Fibroblast of pulmonary artery (primary cell): ENCODE results near the gene RPS6KA6.

Source experiments
- DNase-seq: peaks from one replicate; pipeline ENCODE4 v3.0.0-alpha.2; 2010; ENCODE audit warnings: low read depth
- H3K4me3 ChIP-seq: replicated peaks from 2 replicates; pipeline ENCODE4 v1.5.1; 2011; ENCODE audit warnings: low read depth, mild to moderate bottlenecking, control low read depth, low read length, moderate library complexity
- TF ChIP-seq, protein P1 (sequence below): IDR thresholded peaks from 2 replicates; pipeline ENCODE4 v1.5.1; 2011; ENCODE audit warnings: mild to moderate bottlenecking, control low read depth, low read length, inconsistent platforms; ENCODE audit errors: missing control alignments

The RPS6KA6 gene

DNA sequence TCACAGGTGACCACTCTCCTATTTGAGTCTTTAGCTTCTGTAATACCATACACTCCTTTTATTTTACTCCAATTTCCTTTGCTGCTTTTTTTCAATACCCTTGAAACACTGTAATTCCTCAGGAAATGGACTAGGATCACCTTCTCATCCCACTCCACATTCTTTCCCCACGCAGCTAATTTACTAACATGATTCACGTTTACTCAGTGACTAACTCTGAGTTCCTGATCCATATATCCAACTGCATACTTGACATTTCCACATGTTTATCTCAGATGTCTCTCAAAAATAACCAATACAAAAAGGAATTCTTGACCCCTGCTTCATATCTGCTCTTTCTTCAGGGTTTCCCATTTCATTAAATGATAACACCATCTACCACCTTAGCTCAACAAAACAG lies 19.9 kb downstream of the RPS6KA6 start:
- TF ChIP-seq, protein P1, sequence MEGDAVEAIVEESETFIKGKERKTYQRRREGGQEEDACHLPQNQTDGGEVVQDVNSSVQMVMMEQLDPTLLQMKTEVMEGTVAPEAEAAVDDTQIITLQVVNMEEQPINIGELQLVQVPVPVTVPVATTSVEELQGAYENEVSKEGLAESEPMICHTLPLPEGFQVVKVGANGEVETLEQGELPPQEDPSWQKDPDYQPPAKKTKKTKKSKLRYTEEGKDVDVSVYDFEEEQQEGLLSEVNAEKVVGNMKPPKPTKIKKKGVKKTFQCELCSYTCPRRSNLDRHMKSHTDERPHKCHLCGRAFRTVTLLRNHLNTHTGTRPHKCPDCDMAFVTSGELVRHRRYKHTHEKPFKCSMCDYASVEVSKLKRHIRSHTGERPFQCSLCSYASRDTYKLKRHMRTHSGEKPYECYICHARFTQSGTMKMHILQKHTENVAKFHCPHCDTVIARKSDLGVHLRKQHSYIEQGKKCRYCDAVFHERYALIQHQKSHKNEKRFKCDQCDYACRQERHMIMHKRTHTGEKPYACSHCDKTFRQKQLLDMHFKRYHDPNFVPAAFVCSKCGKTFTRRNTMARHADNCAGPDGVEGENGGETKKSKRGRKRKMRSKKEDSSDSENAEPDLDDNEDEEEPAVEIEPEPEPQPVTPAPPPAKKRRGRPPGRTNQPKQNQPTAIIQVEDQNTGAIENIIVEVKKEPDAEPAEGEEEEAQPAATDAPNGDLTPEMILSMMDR, result no peak
- no peak overlapping the region for H3K4me3 ChIP-seq
- no peak for DNase-seq

DNA sequence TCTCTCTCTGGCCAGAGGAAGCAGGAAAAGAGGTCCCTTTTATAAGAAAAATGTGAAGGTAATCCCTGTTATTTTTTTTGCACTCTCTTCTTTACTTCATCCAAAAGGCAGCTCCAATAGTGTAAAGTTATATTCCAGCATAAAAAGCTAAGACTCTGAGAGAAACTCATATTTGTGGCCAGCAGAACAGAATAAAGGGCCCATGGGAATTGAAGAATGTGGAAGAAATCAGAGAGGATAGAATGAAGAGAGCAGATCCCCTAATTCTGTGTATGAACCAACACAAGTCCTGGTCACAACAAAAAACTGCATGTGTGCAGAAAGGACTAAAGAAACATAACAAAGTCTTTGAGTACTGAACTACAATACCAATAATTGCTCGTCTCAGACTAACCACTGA lies 22.3 kb downstream of the RPS6KA6 start:
- TF ChIP-seq, protein P1, result no peak
- DNase-seq, result no peak
- H3K4me3 ChIP-seq, result no peak overlapping the region

- no peak overlapping the region for H3K4me3 ChIP-seq
- DNase-seq, result no peak
- TF ChIP-seq, protein P1, result no peak
These were observed 25.6 kb downstream of the RPS6KA6 start for GRCh38 chrX:84162401-84162800.

GRCh38 chrX:84161641-84162040 lies 26.4 kb downstream of the RPS6KA6 start:
- TF ChIP-seq, protein P1, result no peak
- H3K4me3 ChIP-seq, result no peak overlapping the region
- DNase-seq, result no peak

GRCh38 chrX:84160736-84161135 lies 27.3 kb downstream of the RPS6KA6 start:
- no peak for DNase-seq
- TF ChIP-seq, protein P1, result no peak
- H3K4me3 ChIP-seq, result no peak overlapping the region

DNA sequence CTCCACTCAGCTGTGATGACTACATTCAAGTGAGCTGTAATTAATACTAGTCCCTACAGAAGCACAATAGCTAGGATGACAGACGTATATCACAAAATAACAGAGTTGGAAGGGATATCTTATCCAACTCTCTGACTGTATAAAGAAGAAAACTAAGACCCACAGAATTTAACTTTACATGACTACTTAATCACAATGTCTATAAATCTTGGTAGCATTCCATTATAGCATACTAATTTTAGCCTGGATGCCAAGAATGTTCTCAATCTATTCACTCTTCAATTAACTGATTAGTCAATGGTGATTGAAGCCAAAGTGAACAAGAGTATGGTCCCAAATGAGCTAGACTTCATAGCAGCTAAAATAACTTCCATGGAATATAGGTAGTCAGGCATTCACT lies 31.2 kb downstream of the RPS6KA6 start:
- no peak for DNase-seq

GRCh38 chrX:84155938-84156337 lies 32.1 kb downstream of the RPS6KA6 start:
- H3K4me3 ChIP-seq, result no peak overlapping the region
- DNase-seq, result no peak
- TF ChIP-seq, protein P1, result no peak

More for the DNA sequence above, 31.2 kb downstream of the RPS6KA6 start:
- TF ChIP-seq, protein P1, result no peak
- H3K4me3 ChIP-seq, result no peak overlapping the region
